A673 (cell line): ENCODE data around the gene SRXN1. TPM values are rescaled to one million over a fixed set of nuclear protein-coding genes. Genes with fewer than 3 reads are reported as not detected.

Experiments
- BruUV-seq: library from RNA; stranded (reverse); fragments of 400-500 nt; replicated peaks from 2 replicates; lab custom pipeline; 2021; lab: Mats Ljungman, UMichigan
- CTCF ChIA-PET: fragments of 300-600 bp; sonication (Branson Sonifier 250); formaldehyde crosslinking; loops from one replicate; lab custom pipeline; 2022; ENCODE audit warnings: antibody characterized with exemption; lab: Charles Lee
- POLR2A ChIA-PET: fragments of 300-600 bp; sonication (Branson Sonifier 250); formaldehyde crosslinking; loops from one replicate; lab custom pipeline; 2022; ENCODE audit warnings: antibody characterized with exemption; ENCODE audit not compliant: low non-redundant PET; lab: Charles Lee
- DNase-seq: peaks from one replicate; pipeline ENCODE4 v3.0.0-alpha.2; 2015; ENCODE audit warnings: low spot score
- H3K27ac ChIP-seq: fragments of 200-600 bp; sonication (generic); 2 replicates; pipeline ENCODE4 v1.5.1; 2016; ENCODE audit warnings: mixed run types, low read depth, mild to moderate bottlenecking, mixed read lengths, antibody characterized with exemption, low read length; ENCODE audit not compliant: poor library complexity, severe bottlenecking
- H3K27me3 ChIP-seq: fragments of 200-600 bp; sonication (generic); replicated peaks from 2 replicates; pipeline ENCODE4 v1.6.1; 2017; ENCODE audit warnings: mixed run types, low read depth, mild to moderate bottlenecking, mixed read lengths, antibody characterized with exemption, low read length; ENCODE audit not compliant: insufficient read depth, poor library complexity
- H3K36me3 ChIP-seq: fragments of 200-600 bp; sonication (generic); 2 replicates; pipeline ENCODE4 v1.6.1; 2016; ENCODE audit warnings: mixed run types, mild to moderate bottlenecking, mixed read lengths, antibody characterized with exemption, low read length; ENCODE audit not compliant: insufficient read depth, poor library complexity, severe bottlenecking
- H3K4me1 ChIP-seq: fragments of 200-600 bp; sonication (generic); 2 replicates; pipeline ENCODE4 v1.6.1; 2017; ENCODE audit warnings: mixed run types, mild to moderate bottlenecking, mixed read lengths, antibody characterized with exemption, low read length; ENCODE audit not compliant: insufficient read depth, poor library complexity, severe bottlenecking
- H3K4me3 ChIP-seq: fragments of 200-600 bp; sonication (generic); 2 replicates; pipeline ENCODE4 v1.5.1; 2016; ENCODE audit warnings: low read depth, mixed run types, mild to moderate bottlenecking, mixed read lengths, low read length; ENCODE audit not compliant: poor library complexity, severe bottlenecking
- H3K9me3 ChIP-seq: fragments of 200-600 bp; sonication (generic); 2 replicates; pipeline ENCODE4 v1.6.1; 2016; ENCODE audit warnings: mixed run types, low read depth, mild to moderate bottlenecking, mixed read lengths, antibody characterized with exemption, low read length; ENCODE audit not compliant: poor library complexity, severe bottlenecking
- CTCF ChIP-seq: fragments of 300-800, 200-600 bp; sonication (generic); conservative IDR thresholded peaks from 2 replicates; pipeline ENCODE4 v1.5.1; 2017; ENCODE audit warnings: low read depth, mild to moderate bottlenecking, antibody characterized with exemption, low read length, moderate library complexity, mixed read lengths
- EZH2 ChIP-seq: fragments of 200-600 bp; sonication (generic); IDR thresholded peaks from 2 replicates; pipeline ENCODE4 v1.6.1; 2017; ENCODE audit warnings: borderline replicate concordance, low read depth, mild to moderate bottlenecking, mixed read lengths, antibody characterized with exemption, low read length; ENCODE audit not compliant: poor library complexity, severe bottlenecking
- intact Hi-C: fragments of 100-400 bp; cut with micrococcal nuclease; formaldehyde crosslinking; loops from one replicate; pipeline ENCODE4 v1.10.0; 2022; ENCODE audit not compliant: unreplicated experiment
- total RNA-seq: library from RNA; stranded (reverse); gene quantifications from 2 replicates; pipeline ENCODE4 v1.2.3, GENCODE V29; 2021

The SRXN1 gene
- total RNA-seq, 1 experiment from 2014 or later = 11.5 TPM

GRCh38 chr20:607476-607875 is 45.5 kb downstream of the SRXN1 start:
- intact Hi-C loops = no loop called here
- TF ChIP-seq CTCF = no peak
- TF ChIP-seq EZH2 = no peak
- H3K9me3 ChIP-seq = no peaks in the 10 kb centered on the region
- DNase-seq = no peak
- H3K27me3 ChIP-seq = peaks cover 42% of the 10 kb centered on the region
- H3K4me1 ChIP-seq = peaks cover 6% of the 10 kb centered on the region
- H3K36me3 ChIP-seq = no peaks in the 10 kb centered on the region
- POLR2A ChIA-PET = no interaction called here
- CTCF ChIA-PET = no interaction called here
- no peak overlapping the region for H3K4me3 ChIP-seq
- no peak overlapping the region for H3K27ac ChIP-seq
- BruUV-seq = no TSS peak

- ChIA-PET POLR2A (no interaction called here), CTCF (no interaction called here)
- no peak for TF ChIP-seq CTCF
- peaks cover 20% of the 10 kb centered on the region for H3K27me3 ChIP-seq
- no TSS peak for BruUV-seq
- DNase-seq = no peak
- no peak overlapping the region for H3K27ac ChIP-seq
- H3K4me1 ChIP-seq = no peaks in the 10 kb centered on the region
- H3K4me3 ChIP-seq = no peak overlapping the region
- intact Hi-C loops = no loop called here
- no peaks in the 10 kb centered on the region for H3K9me3 ChIP-seq
- no peaks in the 10 kb centered on the region for H3K36me3 ChIP-seq
These were observed 47.8 kb downstream of the SRXN1 start for GRCh38 chr20:605237-605636.

GRCh38 chr20:603116-603640 is 49.8 kb downstream of the SRXN1 start:
- ChIA-PET CTCF (no interaction called here), POLR2A (no interaction called here)
- H3K27me3 ChIP-seq = peaks cover 3% of the 10 kb centered on the region
- H3K4me3 ChIP-seq = no peak overlapping the region
- H3K27ac ChIP-seq = no peak overlapping the region
- intact Hi-C loops = no loop called here
- H3K9me3 ChIP-seq = no peaks in the 10 kb centered on the region
- no peaks in the 10 kb centered on the region for H3K4me1 ChIP-seq
- DNase-seq = no peak
- TF ChIP-seq EZH2 = no peak
- no peak for TF ChIP-seq CTCF
- BruUV-seq = no TSS peak
- no peaks in the 10 kb centered on the region for H3K36me3 ChIP-seq
